ENCODE data around the gene PSME2. TPM values are rescaled to one million over a fixed set of nuclear protein-coding genes. Genes with fewer than 3 reads are reported as not detected.

Gene PSME2
- total and polyA plus RNA-seq, 2 donors (not counting 3 experiments of a cell fraction or from before 2014, with no cell fraction given), result 66.5 to 126 TPM

DNA sequence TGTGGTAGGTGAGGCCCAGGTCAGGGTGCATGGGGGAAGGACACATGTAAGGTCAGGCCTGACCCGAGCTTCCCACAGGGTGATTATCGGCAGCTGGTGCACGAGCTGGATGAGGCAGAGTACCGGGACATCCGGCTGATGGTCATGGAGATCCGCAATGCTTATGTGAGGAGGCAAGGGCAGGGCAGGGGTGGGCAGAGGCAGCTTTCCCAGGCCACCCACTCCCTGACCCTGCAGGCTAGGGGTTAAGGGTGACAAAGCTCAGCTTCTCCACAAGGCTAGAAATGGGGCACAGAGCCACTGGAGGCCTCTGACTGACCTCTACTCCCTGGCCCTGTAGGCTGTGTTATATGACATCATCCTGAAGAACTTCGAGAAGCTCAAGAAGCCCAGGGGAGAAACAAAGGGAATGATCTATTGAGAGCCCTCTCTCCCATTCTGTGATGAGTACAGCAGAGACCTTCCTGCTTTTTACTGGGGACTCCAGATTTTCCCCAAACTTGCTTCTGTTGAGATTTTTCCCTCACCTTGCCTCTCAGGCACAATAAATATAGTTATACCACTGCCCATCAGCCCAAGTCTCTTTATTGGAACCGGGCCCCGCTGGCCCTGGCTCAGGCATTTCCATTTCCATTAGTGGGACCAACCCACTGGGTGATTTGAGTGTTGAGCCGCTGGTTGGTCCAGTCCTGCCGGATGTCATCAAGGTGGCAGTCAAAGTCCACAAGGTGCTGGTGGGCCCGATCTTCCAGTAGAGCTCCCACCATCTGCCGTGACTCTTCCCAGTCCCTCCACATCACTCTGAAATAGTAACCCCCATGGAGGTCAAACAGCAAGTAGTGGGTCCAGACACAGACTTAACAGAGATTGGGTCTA, 7.8 kb downstream of the PSME2 start:
- H2AFZ ChIP-seq (ENCODE audit: low read depth, low read length), result no peak overlapping the region
- dilution Hi-C loops (cut with MboI; ENCODE audit: extremely low pct_ligation_motif_present, low sequenced_read_pairs), result no loop called here
- FAIRE-seq (no peak), DNase-seq (ENCODE audit: low read depth, low spot score) (no peak)
- TF ChIP-seq, protein P1, sequence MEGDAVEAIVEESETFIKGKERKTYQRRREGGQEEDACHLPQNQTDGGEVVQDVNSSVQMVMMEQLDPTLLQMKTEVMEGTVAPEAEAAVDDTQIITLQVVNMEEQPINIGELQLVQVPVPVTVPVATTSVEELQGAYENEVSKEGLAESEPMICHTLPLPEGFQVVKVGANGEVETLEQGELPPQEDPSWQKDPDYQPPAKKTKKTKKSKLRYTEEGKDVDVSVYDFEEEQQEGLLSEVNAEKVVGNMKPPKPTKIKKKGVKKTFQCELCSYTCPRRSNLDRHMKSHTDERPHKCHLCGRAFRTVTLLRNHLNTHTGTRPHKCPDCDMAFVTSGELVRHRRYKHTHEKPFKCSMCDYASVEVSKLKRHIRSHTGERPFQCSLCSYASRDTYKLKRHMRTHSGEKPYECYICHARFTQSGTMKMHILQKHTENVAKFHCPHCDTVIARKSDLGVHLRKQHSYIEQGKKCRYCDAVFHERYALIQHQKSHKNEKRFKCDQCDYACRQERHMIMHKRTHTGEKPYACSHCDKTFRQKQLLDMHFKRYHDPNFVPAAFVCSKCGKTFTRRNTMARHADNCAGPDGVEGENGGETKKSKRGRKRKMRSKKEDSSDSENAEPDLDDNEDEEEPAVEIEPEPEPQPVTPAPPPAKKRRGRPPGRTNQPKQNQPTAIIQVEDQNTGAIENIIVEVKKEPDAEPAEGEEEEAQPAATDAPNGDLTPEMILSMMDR (IDR thresholded peaks at IDR 0.05; ENCODE audit: extremely low read depth in 1 of 2, insufficient read depth in 1 of 2, low read depth in 1 of 2, low read length in 2 of 2), result no peak
- TF ChIP-seq FOS (IDR thresholded peaks at IDR 0.05; ENCODE audit: borderline replicate concordance, insufficient read depth, low read length) (no peak), POLR2AphosphoS5 (IDR thresholded peaks at IDR 0.05; ENCODE audit: insufficient read depth, low read depth, low read length) (no peak), POLR2A (IDR thresholded peaks at IDR 0.05; ENCODE audit: low read depth, low read length) (no peak), EZH2 (IDR thresholded peaks at IDR 0.05; ENCODE audit: borderline replicate concordance, low read depth, low read length, severe bottlenecking) (no peak), MYC (IDR thresholded peaks at IDR 0.05; ENCODE audit: low read depth, low read length) (no peak), GATA2 (IDR thresholded peaks at IDR 0.05; ENCODE audit: insufficient read depth, insufficient read length, low read depth, low read length) (no peak), JUN (IDR thresholded peaks at IDR 0.05; ENCODE audit: borderline replicate concordance, insufficient read depth, insufficient read length, low read depth) (no peak)
- TF ChIP-seq, protein P2, sequence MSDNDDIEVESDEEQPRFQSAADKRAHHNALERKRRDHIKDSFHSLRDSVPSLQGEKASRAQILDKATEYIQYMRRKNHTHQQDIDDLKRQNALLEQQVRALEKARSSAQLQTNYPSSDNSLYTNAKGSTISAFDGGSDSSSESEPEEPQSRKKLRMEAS (IDR thresholded peaks at IDR 0.05; ENCODE audit: insufficient read depth, insufficient read length), result no peak
- H3K9me1 ChIP-seq (replicated peaks; ENCODE audit: control insufficient read depth, extremely low read depth, insufficient read depth, low read length), result no peaks in the 10 kb centered on the region
- peaks cover 6 to 19% of the 10 kb centered on the region in 2 experiments for H3K36me3 ChIP-seq (ENCODE audit: control insufficient read depth in 2 of 2, extremely low read depth in 1 of 2, insufficient read depth in 2 of 2, low read length in 2 of 2)
- H3K9me3 ChIP-seq (replicated peaks; ENCODE audit: control insufficient read depth, insufficient read depth, low read length), result no peaks in the 10 kb centered on the region
- peaks cover 19% of the 10 kb centered on the region for H3K4me1 ChIP-seq (ENCODE audit: control insufficient read depth, extremely low read depth, insufficient read depth, low read length)
- no peak overlapping the region for H3K4me3 ChIP-seq (replicated peaks in 1 of 3; ENCODE audit: insufficient read depth in 1 of 3, low read depth in 1 of 3, low read length in 3 of 3)
- peaks cover 21% of the 10 kb centered on the region for H3K79me2 ChIP-seq (ENCODE audit: control insufficient read depth, insufficient read depth, low read length)
- H3K4me2 ChIP-seq (ENCODE audit: insufficient read depth, low read length), result no peak overlapping the region
- ChIA-PET CTCF (no interaction called here), POLR2A (no interaction called here)
- H3K27ac ChIP-seq (ENCODE audit: insufficient read depth, low read depth, low read length), result no peak overlapping the region
- no peak overlapping the region for H3K9ac ChIP-seq (replicated peaks; ENCODE audit: extremely low read depth, insufficient read depth, low read length)
- H4K20me1 ChIP-seq (replicated peaks; ENCODE audit: control insufficient read depth, extremely low read depth, insufficient read depth, low read length), result no peaks in the 10 kb centered on the region
- intact Hi-C loops (cut with micrococcal nuclease), result no loop called here
- BruUV-seq (replicated peaks), result TSS peak; percentile 27
- H3K27me3 ChIP-seq (ENCODE audit: control insufficient read depth in 2 of 2, insufficient read depth in 2 of 2, low read length in 2 of 2), result no peaks in the 10 kb centered on the region
